ENCODE results near the gene SLC38A3. TPM values are rescaled to one million over a fixed set of nuclear protein-coding genes. Genes with fewer than 3 reads are reported as not detected.

SLC38A3 gene
- total RNA-seq, 1 donor from 2014 or later: not detected

DNA sequence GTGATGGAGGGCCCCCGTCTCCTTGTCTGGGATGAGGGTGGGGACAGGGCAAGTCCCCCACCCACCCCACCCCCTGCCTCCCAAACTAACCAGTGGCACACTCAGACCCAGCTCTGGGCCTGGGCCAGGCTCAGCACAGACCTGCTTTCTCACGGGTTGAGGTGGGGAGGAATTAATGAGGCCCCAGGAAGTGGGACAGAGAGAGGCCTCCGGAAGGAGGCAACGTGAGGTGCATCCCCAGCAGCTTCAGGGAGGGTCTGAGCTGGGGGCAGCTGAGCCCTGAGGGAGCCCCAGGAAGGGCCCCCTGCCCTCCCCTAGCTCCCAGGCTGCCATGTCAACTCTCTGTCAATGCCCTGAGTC lies 16.0 kb downstream of the SLC38A3 start:
- ATAC-seq: no peak
- H3K27me3 ChIP-seq (ENCODE audit: low read depth): no peaks in the 10 kb centered on the region
- no peaks in the 10 kb centered on the region for H3K36me3 ChIP-seq
- H3K27ac ChIP-seq: no peak overlapping the region
- H3K4me1 ChIP-seq: peaks cover 3% of the 10 kb centered on the region
- TF ChIP-seq, protein P1, sequence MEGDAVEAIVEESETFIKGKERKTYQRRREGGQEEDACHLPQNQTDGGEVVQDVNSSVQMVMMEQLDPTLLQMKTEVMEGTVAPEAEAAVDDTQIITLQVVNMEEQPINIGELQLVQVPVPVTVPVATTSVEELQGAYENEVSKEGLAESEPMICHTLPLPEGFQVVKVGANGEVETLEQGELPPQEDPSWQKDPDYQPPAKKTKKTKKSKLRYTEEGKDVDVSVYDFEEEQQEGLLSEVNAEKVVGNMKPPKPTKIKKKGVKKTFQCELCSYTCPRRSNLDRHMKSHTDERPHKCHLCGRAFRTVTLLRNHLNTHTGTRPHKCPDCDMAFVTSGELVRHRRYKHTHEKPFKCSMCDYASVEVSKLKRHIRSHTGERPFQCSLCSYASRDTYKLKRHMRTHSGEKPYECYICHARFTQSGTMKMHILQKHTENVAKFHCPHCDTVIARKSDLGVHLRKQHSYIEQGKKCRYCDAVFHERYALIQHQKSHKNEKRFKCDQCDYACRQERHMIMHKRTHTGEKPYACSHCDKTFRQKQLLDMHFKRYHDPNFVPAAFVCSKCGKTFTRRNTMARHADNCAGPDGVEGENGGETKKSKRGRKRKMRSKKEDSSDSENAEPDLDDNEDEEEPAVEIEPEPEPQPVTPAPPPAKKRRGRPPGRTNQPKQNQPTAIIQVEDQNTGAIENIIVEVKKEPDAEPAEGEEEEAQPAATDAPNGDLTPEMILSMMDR (IDR thresholded peaks at IDR 0.05): no peak
- H3K9me3 ChIP-seq: no peaks in the 10 kb centered on the region
- no peak for DNase-seq
- intact Hi-C loops (cut with DNase I): no loop called here
- H3K4me3 ChIP-seq: no peak overlapping the region

DNA sequence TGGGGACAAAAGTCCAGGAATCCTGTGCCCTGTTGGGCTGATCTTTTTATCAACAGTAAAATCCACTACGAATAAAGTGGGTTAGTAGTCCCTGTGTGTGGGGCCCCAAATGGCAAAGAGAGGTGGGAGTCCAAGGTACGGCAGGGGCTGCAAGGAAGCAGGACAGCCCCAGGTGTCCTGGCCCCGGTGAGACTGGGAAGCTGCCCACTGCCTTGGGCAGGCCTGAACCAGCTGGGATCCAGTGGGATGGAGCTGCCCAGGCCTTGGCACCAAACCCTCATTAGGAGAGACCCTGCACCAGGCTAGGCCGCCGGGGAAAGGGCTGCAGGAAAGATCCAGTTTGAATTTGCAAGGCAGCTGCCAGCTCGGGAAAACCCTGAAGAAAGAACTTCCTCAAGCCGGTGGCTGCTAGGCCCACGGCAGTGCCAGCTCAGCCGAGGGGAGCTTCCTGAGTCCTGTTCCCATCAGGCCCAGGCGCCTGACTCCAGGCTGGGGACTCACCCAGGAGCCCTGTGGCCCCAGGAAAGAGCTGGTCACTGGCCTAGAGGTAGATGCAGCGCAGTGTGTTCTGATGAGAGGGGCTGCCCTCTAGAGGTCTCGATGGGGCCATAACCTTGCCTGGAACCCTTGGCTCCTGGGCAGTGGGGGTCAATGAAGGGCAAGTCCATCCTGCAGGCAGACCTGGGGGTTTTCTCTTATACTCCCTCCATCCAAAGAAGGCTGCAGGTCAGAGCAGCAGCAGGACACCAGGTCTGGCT lies 16.5 kb downstream of the SLC38A3 start:
- no peak overlapping the region for H3K27ac ChIP-seq
- no peak overlapping the region for H3K4me3 ChIP-seq
- intact Hi-C loops (cut with DNase I): no loop called here
- no peaks in the 10 kb centered on the region for H3K27me3 ChIP-seq (ENCODE audit: low read depth)
- H3K36me3 ChIP-seq: no peaks in the 10 kb centered on the region
- no peak for ATAC-seq
- TF ChIP-seq, protein P1 (IDR thresholded peaks at IDR 0.05): no peak
- H3K9me3 ChIP-seq: no peaks in the 10 kb centered on the region
- DNase-seq: no peak
- peaks cover 9% of the 10 kb centered on the region for H3K4me1 ChIP-seq

DNA sequence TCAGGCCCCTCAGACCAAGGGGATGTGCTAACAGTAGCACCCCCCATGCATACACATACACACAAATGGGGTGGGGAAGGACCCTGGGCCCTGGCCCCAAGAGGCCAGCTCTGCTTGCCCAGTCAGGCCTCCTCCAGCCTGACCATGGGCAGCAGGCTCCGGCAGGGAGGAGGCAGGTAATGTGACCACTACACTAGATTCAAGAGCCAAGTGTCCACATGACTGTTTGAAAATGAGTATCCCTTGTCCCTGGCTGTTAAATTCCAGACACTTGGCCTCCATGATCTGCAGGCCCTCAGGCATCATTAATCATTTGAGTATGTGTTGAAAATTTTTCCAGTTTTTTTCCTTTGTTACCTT lies 17.1 kb downstream of the SLC38A3 start:
- no peak overlapping the region for H3K27ac ChIP-seq

DNA sequence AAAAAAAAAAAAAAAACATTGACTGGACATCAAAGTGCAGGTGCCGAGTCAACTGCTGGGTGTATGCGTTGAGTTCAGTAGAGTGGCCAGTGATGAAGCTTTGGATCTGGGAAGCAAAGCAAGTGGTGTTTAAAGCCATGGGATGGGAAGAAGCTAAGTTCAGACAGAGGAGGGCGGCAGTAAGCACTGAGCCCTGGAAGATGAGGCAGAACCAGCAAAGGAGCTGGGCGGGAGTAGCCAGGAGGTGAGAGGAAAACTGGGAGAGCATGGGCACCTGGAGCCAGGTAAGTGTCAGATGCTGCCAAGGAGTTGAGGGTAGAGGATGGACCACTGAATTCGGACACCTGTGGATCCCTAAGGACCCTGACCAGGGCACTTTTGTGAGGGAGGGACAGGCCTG lies 19.6 kb downstream of the SLC38A3 start:
- Histone ChIP-seq H3K27me3 (ENCODE audit: low read depth) (no peaks in the 10 kb centered on the region), H3K4me1 (peaks cover 26% of the 10 kb centered on the region), H3K4me3 (no peak overlapping the region), H3K27ac (no peak overlapping the region), H3K9me3 (no peaks in the 10 kb centered on the region), H3K36me3 (no peaks in the 10 kb centered on the region)
- no peak for DNase-seq
- TF ChIP-seq, protein P1 (IDR thresholded peaks at IDR 0.05): no peak
- no peak for ATAC-seq
- intact Hi-C loops (cut with DNase I): no loop called here

More for the DNA sequence above, 17.1 kb downstream of the SLC38A3 start:
- H3K4me3 ChIP-seq: no peak overlapping the region
- peaks cover 14% of the 10 kb centered on the region for H3K4me1 ChIP-seq
- TF ChIP-seq, protein P1 (IDR thresholded peaks at IDR 0.05): no peak
- no peaks in the 10 kb centered on the region for H3K27me3 ChIP-seq (ENCODE audit: low read depth)
- no peaks in the 10 kb centered on the region for H3K9me3 ChIP-seq
- DNase-seq (no peak), ATAC-seq (no peak)
- intact Hi-C loops (cut with DNase I): no loop called here
- H3K36me3 ChIP-seq: no peaks in the 10 kb centered on the region

DNA sequence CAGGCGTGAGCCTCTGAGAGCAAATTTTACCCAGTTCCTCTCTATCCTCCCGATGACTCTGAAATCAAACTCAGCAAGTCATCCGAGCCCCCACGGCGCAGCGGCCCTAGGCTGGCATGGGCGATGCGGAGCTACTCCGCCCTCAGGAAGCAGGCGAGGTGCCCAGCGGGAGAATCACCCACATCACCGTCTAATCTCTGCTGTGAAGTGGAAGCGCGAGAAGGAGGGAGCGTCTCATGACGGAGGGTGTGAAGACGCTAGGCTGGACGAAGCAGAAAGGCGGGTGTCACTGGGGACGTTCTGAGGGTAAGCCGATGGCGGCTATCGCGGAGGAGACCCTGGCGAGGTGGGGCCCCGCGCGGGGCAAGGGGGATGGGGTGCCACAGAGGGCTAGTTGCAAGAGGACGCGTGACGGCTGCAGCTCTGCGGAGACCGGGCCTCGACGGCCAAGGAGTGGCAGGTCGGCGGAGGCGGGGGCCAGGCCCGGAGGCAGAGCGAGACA lies 21.9 kb downstream of the SLC38A3 start:
- H3K36me3 ChIP-seq: no peaks in the 10 kb centered on the region
- peaks cover 26% of the 10 kb centered on the region for H3K4me1 ChIP-seq
- no peaks in the 10 kb centered on the region for H3K27me3 ChIP-seq (ENCODE audit: low read depth)
- TF ChIP-seq, protein P1 (IDR thresholded peaks at IDR 0.05): no peak
- H3K4me3 ChIP-seq: peak overlapping the region; percentile 68
- intact Hi-C loops (cut with DNase I): no loop called here
- ATAC-seq (peak; percentile 17 to 42), DNase-seq (no peak)
- H3K9me3 ChIP-seq: no peaks in the 10 kb centered on the region
- H3K27ac ChIP-seq: peak overlapping the region; percentile 83
